Keratinocyte (primary cell): ENCODE data around the gene CDC34. TPM values are rescaled to one million over a fixed set of nuclear protein-coding genes. Genes with fewer than 3 reads are reported as not detected.

Experiments used
- DNase-seq: peaks from one replicate; pipeline ENCODE4 v3.0.0-alpha.2; 2011; ENCODE audit warnings: low read depth, missing footprints, low spot score
- FAIRE-seq: peaks from 2 replicates; lab custom pipeline; 2011; peaks lifted over from hg19 to GRCh38; lab: Jason Lieb, UNC
- H2AFZ ChIP-seq: 2 replicates; pipeline ENCODE4 v1.6.0; 2012; ENCODE audit warnings: low read length, control low read depth, inconsistent platforms; ENCODE audit not compliant: control insufficient read depth
- H3K27ac ChIP-seq: 2 replicates; pipeline ENCODE4 v1.5.1; 2011; ENCODE audit warnings: low read length; ENCODE audit not compliant: control insufficient read depth, insufficient read depth
- H3K27me3 ChIP-seq: 3 replicates; pipeline ENCODE4 v1.6.0; 2011; ENCODE audit warnings: low read length; ENCODE audit not compliant: control insufficient read depth, insufficient read depth; ENCODE audit errors: extremely low read depth
- H3K36me3 ChIP-seq, 2 experiments: 2 replicates in 1 of 2; 3 replicates in 1 of 2; pipeline ENCODE4 v1.5.1; 2011; ENCODE audit warnings: low read length in 2 of 2, mild to moderate bottlenecking in 1 of 2; ENCODE audit not compliant: control insufficient read depth in 2 of 2, insufficient read depth in 2 of 2; ENCODE audit errors: extremely low read depth in 1 of 2
- H3K4me1 ChIP-seq: 3 replicates; pipeline ENCODE4 v1.5.1; 2011; ENCODE audit warnings: low read length; ENCODE audit not compliant: control insufficient read depth, insufficient read depth; ENCODE audit errors: extremely low read depth
- H3K4me2 ChIP-seq: 3 replicates; pipeline ENCODE4 v1.6.0; 2011; ENCODE audit warnings: low read depth, low read length; ENCODE audit not compliant: control insufficient read depth, insufficient read depth; ENCODE audit errors: extremely low read depth
- H3K4me3 ChIP-seq, 3 experiments: fragments of 200-600 bp in 1 of 3; sonication (generic) in 1 of 3; 2 replicates in 2 of 3; 3 replicates in 1 of 3; pipeline ENCODE4 v1.5.1; 2011 to 2016; ENCODE audit warnings: low read length in 3 of 3, mild to moderate bottlenecking in 3 of 3, control low read depth in 2 of 3, inconsistent platforms in 1 of 3, low read depth in 1 of 3, mixed read lengths in 1 of 3, mixed run types in 1 of 3, moderate library complexity in 1 of 3; ENCODE audit not compliant: control insufficient read depth in 2 of 3, insufficient read depth in 2 of 3; ENCODE audit errors: extremely low read depth in 1 of 3
- H3K79me2 ChIP-seq: 2 replicates; pipeline ENCODE4 v1.6.0; 2012; ENCODE audit warnings: low read length; ENCODE audit not compliant: control insufficient read depth, insufficient read depth
- H3K9ac ChIP-seq: 3 replicates; pipeline ENCODE4 v1.6.0; 2011; ENCODE audit warnings: low read length; ENCODE audit not compliant: control insufficient read depth, insufficient read depth; ENCODE audit errors: extremely low read depth
- H3K9me1 ChIP-seq: 3 replicates; pipeline ENCODE4 v1.6.0; 2011; ENCODE audit warnings: low read length; ENCODE audit not compliant: control insufficient read depth, insufficient read depth; ENCODE audit errors: extremely low read depth
- H3K9me3 ChIP-seq: 2 replicates; pipeline ENCODE4 v1.5.1; 2012; ENCODE audit warnings: low read depth, low read length; ENCODE audit not compliant: control insufficient read depth
- H4K20me1 ChIP-seq: 3 replicates; pipeline ENCODE4 v1.6.0; 2011; ENCODE audit warnings: low read length; ENCODE audit not compliant: control insufficient read depth, insufficient read depth; ENCODE audit errors: extremely low read depth
- CTCF ChIP-seq, 3 experiments: IDR thresholded peaks in 1 of 3; conservative IDR thresholded peaks in 1 of 3; optimal IDR thresholded peaks in 1 of 3; 2 replicates in 2 of 3; 3 replicates in 1 of 3; pipeline versions ENCODE3 to v1.5.1; 2011; ENCODE audit warnings: low read length in 3 of 3, mild to moderate bottlenecking in 3 of 3, moderate library complexity in 2 of 3, control low read depth in 1 of 3, inconsistent platforms in 1 of 3; ENCODE audit not compliant: insufficient read depth in 2 of 3; ENCODE audit errors: extremely low read depth in 1 of 3
- EZH2 ChIP-seq: IDR thresholded peaks from one replicate; pipeline ENCODE4 v1.6.1; 2012; ENCODE audit warnings: inconsistent platforms, mild to moderate bottlenecking, low read length, moderate library complexity
- dilution Hi-C: fragments of 300-500 bp; cut with MboI; formaldehyde crosslinking; loops from one replicate; pipeline ENCODE4 v1.7.0; 2020; ENCODE audit warnings: low sequenced_read_pairs; ENCODE audit not compliant: extremely low pct_ligation_motif_present
- polyA plus RNA-seq, 5 experiments: library from polyadenylated mRNA; depleted of rRNA in 3 of 5; stranded (reverse) in 3 of 5; stranded (forward) in 1 of 5; unstranded in 1 of 5; fragments of >200 nt; gene quantifications; 1 replicate in 1 of 5; 2 replicates in 3 of 5; 3 replicates in 1 of 5; pipeline versions ENCODE4 v1.2.1 to v1.2.3, GENCODE V29; 2011 to 2012; ENCODE audit warnings: missing spikeins in 2 of 5, low read depth in 1 of 5, low replicate concordance in 1 of 5

The CDC34 gene
- polyA plus RNA-seq, 1 donor (not counting 4 experiments of a cell fraction or from before 2014, with no cell fraction given), result 47.5 TPM

GRCh38 chr19:590396-590745 is 58.8 kb downstream of the CDC34 start:
- H4K20me1 ChIP-seq, result peaks cover 10% of the 10 kb centered on the region
- no peak overlapping the region for H3K4me3 ChIP-seq
- peak overlapping the region; percentile 5 for H3K4me2 ChIP-seq
- H3K27me3 ChIP-seq, result peaks cover 51% of the 10 kb centered on the region
- peaks cover 8% of the 10 kb centered on the region for H3K4me1 ChIP-seq
- no peak for DNase-seq
- dilution Hi-C loops, result no loop called here
- H3K79me2 ChIP-seq, result no peaks in the 10 kb centered on the region
- no peak for FAIRE-seq
- TF ChIP-seq EZH2 (no peak), CTCF (optimal IDR thresholded peaks at IDR 0.05 in 1 of 3, IDR thresholded peaks at IDR 0.05 in 1 of 3, conservative IDR thresholded peaks at IDR 0.05 in 1 of 3; ENCODE audit: extremely low read depth in 1 of 3, insufficient read depth in 2 of 3, low read length in 3 of 3) (no peak)
- H2AFZ ChIP-seq, result no peak overlapping the region
- no peaks in the 10 kb centered on the region for H3K9me1 ChIP-seq
- no peak overlapping the region for H3K9ac ChIP-seq
- no peak overlapping the region for H3K27ac ChIP-seq
- no peaks in the 10 kb centered on the region for H3K9me3 ChIP-seq
- no peaks in the 10 kb centered on the region for H3K36me3 ChIP-seq

GRCh38 chr19:590750-591098 is 59.2 kb downstream of the CDC34 start:
- H3K9ac ChIP-seq, result no peak overlapping the region

More at GRCh38 chr19:590750-591098, 59.2 kb downstream of the CDC34 start:
- FAIRE-seq, result no peak
- H3K9me1 ChIP-seq, result no peaks in the 10 kb centered on the region
- no peaks in the 10 kb centered on the region for H3K79me2 ChIP-seq
- H3K27ac ChIP-seq, result no peak overlapping the region
- H3K4me2 ChIP-seq, result no peak overlapping the region
- peaks cover 8% of the 10 kb centered on the region for H4K20me1 ChIP-seq
- no peak overlapping the region for H3K4me3 ChIP-seq
- no peaks in the 10 kb centered on the region for H3K36me3 ChIP-seq
- H3K4me1 ChIP-seq, result peaks cover 8% of the 10 kb centered on the region
- no peak for TF ChIP-seq EZH2
- TF ChIP-seq CTCF (optimal IDR thresholded peaks at IDR 0.05 in 1 of 3, IDR thresholded peaks at IDR 0.05 in 1 of 3, conservative IDR thresholded peaks at IDR 0.05 in 1 of 3; ENCODE audit: extremely low read depth in 1 of 3, insufficient read depth in 2 of 3, low read length in 3 of 3), result no peak
- H3K27me3 ChIP-seq, result peaks cover 52% of the 10 kb centered on the region
- H2AFZ ChIP-seq, result no peak overlapping the region
- dilution Hi-C loops, result no loop called here
- no peak for DNase-seq
- H3K9me3 ChIP-seq, result no peaks in the 10 kb centered on the region
